ENCODE results near the gene FAM136A. TPM values are rescaled to one million over a fixed set of nuclear protein-coding genes. Genes with fewer than 3 reads are reported as not detected.
A peak's percentile ranks its signal among the peaks of the same experiment; 100 is the strongest.

The FAM136A gene
- total and polyA plus RNA-seq, 2 of the 13 experiments (the other 11 are each of a cell fraction or from before 2014, with no cell fraction given) = 77.8 to 126 TPM

DNA sequence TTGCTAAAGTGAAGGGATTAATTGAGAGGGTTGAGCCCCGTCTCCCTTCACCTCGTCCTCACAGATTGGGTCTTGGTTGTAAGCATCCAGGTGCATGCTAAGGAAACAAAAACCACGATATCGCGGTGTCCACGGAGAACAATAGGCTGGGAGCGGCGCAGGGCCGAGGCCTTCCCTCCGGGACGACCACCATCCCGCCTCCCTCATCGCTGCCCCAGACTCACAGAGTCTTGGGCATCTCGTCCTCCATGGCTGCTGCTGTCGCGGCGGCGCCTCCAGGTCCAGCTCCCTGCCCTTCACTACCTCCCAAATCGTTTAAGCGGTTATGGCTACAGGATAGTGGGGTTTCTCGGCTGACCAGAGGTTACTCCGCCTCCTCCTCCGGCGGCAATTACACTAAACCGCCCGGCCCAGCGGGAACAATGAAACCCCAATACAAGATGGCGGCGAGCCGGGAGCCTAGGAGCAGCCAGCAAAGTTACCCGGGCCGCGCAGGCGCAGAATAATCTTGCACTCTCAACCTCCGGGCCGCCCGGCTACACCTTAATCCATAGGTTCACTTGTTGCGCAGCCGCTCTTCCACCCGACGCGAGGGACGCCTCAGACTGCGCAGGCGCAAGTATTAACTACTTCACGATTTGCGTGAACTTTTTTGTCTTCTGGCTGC is 53.6 kb downstream of the FAM136A start, which contains the start of gene TIA1 (continued):
- TF ChIP-seq, protein P1, sequence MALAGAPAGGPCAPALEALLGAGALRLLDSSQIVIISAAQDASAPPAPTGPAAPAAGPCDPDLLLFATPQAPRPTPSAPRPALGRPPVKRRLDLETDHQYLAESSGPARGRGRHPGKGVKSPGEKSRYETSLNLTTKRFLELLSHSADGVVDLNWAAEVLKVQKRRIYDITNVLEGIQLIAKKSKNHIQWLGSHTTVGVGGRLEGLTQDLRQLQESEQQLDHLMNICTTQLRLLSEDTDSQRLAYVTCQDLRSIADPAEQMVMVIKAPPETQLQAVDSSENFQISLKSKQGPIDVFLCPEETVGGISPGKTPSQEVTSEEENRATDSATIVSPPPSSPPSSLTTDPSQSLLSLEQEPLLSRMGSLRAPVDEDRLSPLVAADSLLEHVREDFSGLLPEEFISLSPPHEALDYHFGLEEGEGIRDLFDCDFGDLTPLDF (CRISPR knock-in tag; IDR thresholded peaks at IDR 0.05) = no peak
- peak; percentile 53; the same call in 1 of the 2 replicates for TF ChIP-seq BCL6 (CRISPR knock-in tag; IDR thresholded peaks at IDR 0.05)
- TF ChIP-seq ZNF883 (CRISPR knock-in tag; IDR thresholded peaks at IDR 0.05; ENCODE audit: not compliant biosample characterization) = peak; percentile 77
- TF ChIP-seq, protein P2, sequence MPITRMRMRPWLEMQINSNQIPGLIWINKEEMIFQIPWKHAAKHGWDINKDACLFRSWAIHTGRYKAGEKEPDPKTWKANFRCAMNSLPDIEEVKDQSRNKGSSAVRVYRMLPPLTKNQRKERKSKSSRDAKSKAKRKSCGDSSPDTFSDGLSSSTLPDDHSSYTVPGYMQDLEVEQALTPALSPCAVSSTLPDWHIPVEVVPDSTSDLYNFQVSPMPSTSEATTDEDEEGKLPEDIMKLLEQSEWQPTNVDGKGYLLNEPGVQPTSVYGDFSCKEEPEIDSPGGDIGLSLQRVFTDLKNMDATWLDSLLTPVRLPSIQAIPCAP (CRISPR knock-in tag; IDR thresholded peaks at IDR 0.05; ENCODE audit: low read depth) = peak; percentile 39; the same call in 1 of the 2 replicates
- TF ChIP-seq, protein P3, sequence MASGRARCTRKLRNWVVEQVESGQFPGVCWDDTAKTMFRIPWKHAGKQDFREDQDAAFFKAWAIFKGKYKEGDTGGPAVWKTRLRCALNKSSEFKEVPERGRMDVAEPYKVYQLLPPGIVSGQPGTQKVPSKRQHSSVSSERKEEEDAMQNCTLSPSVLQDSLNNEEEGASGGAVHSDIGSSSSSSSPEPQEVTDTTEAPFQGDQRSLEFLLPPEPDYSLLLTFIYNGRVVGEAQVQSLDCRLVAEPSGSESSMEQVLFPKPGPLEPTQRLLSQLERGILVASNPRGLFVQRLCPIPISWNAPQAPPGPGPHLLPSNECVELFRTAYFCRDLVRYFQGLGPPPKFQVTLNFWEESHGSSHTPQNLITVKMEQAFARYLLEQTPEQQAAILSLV (CRISPR knock-in tag; IDR thresholded peaks at IDR 0.05; ENCODE audit: borderline replicate concordance) = peak; percentile 99
- peak; percentile 49 for TF ChIP-seq ZNF441 (CRISPR knock-in tag; IDR thresholded peaks at IDR 0.05; ENCODE audit: borderline replicate concordance)
- no peak for TF ChIP-seq GABPA (IDR thresholded peaks at IDR 0.05; ENCODE audit: low read depth, low read length)
- TF ChIP-seq GABPA (CRISPR knock-in tag; IDR thresholded peaks at IDR 0.05; ENCODE audit: low read depth) = no peak
- TF ChIP-seq MED8 (CRISPR knock-in tag; IDR thresholded peaks at IDR 0.05; ENCODE audit: insufficient replicate concordance) = peak; percentile 59
- TF ChIP-seq ZFP36 (IDR thresholded peaks at IDR 0.05; ENCODE audit: borderline replicate concordance, low read depth, low read length, partially characterized antibody) = no peak
- TF ChIP-seq ZFP82 (CRISPR knock-in tag; IDR thresholded peaks at IDR 0.05; ENCODE audit: borderline replicate concordance) = peak; percentile 72
- no peak for TF ChIP-seq JUNB (CRISPR knock-in tag; IDR thresholded peaks at IDR 0.05; ENCODE audit: borderline replicate concordance)
- TF ChIP-seq ZNF780A (CRISPR knock-in tag; IDR thresholded peaks at IDR 0.05) = no peak
- TF ChIP-seq, protein P4, sequence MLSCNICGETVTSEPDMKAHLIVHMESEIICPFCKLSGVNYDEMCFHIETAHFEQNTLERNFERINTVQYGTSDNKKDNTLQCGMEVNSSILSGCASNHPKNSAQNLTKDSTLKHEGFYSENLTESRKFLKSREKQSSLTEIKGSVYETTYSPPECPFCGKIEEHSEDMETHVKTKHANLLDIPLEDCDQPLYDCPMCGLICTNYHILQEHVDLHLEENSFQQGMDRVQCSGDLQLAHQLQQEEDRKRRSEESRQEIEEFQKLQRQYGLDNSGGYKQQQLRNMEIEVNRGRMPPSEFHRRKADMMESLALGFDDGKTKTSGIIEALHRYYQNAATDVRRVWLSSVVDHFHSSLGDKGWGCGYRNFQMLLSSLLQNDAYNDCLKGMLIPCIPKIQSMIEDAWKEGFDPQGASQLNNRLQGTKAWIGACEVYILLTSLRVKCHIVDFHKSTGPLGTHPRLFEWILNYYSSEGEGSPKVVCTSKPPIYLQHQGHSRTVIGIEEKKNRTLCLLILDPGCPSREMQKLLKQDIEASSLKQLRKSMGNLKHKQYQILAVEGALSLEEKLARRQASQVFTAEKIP (CRISPR knock-in tag; IDR thresholded peaks at IDR 0.05; ENCODE audit: borderline replicate concordance) = no peak
- no peak for TF ChIP-seq ZNF570 (CRISPR knock-in tag; IDR thresholded peaks at IDR 0.05; ENCODE audit: borderline replicate concordance)
- no peak for TF ChIP-seq PPARG (CRISPR knock-in tag; conservative IDR thresholded peaks at IDR 0.05)
- peak; percentile 95 for TF ChIP-seq POLR2AphosphoS2 (IDR thresholded peaks at IDR 0.05; ENCODE audit: low read depth, low read length)
- TF ChIP-seq MTF1 (CRISPR knock-in tag; IDR thresholded peaks at IDR 0.05) = no peak
- TF ChIP-seq ZNF589 (CRISPR knock-in tag; conservative IDR thresholded peaks at IDR 0.05) = 0 out of 2 replicates have a peak, but pooled peaks have one; percentile 38
- no peak for TF ChIP-seq XBP1 (CRISPR knock-in tag; IDR thresholded peaks at IDR 0.05)
- TF ChIP-seq, protein P5, sequence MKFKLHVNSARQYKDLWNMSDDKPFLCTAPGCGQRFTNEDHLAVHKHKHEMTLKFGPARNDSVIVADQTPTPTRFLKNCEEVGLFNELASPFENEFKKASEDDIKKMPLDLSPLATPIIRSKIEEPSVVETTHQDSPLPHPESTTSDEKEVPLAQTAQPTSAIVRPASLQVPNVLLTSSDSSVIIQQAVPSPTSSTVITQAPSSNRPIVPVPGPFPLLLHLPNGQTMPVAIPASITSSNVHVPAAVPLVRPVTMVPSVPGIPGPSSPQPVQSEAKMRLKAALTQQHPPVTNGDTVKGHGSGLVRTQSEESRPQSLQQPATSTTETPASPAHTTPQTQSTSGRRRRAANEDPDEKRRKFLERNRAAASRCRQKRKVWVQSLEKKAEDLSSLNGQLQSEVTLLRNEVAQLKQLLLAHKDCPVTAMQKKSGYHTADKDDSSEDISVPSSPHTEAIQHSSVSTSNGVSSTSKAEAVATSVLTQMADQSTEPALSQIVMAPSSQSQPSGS (CRISPR knock-in tag; IDR thresholded peaks at IDR 0.05) = peak; percentile 25; the same call in 1 of the 2 replicates
- peak; percentile 77; the same call in 1 of the 2 replicates for TF ChIP-seq ZBTB8A (CRISPR knock-in tag; IDR thresholded peaks at IDR 0.05; ENCODE audit: borderline replicate concordance, low read depth)
- TF ChIP-seq ZNF33B (CRISPR knock-in tag; IDR thresholded peaks at IDR 0.05) = peak; percentile 70; the same call in 1 of the 2 replicates
- TF ChIP-seq KLF6 (CRISPR knock-in tag; IDR thresholded peaks at IDR 0.05) = peak; percentile 68

Measured in HepG2 (cell line).